Nephron (organoid): ENCODE data around the gene BET1L.

Source experiments
- H3K27ac Mint-ChIP-seq, 3 experiments: 2 replicates each; pipeline ENCODE4 v1.8.0; 2020; ENCODE audit warnings: mixed read lengths in 3 of 3, mild to moderate bottlenecking in 2 of 3, moderate library complexity in 1 of 3
- H3K27me3 Mint-ChIP-seq: 2 replicates; pipeline ENCODE4 v1.8.0; 2021; ENCODE audit warnings: low read depth, mild to moderate bottlenecking, moderate library complexity, mixed read lengths
- H3K36me3 Mint-ChIP-seq: 2 replicates; pipeline ENCODE4 v1.8.0; 2020; ENCODE audit warnings: low read depth, mixed read lengths
- H3K4me1 Mint-ChIP-seq: 2 replicates; pipeline ENCODE4 v1.8.0; 2020; ENCODE audit warnings: mixed read lengths
- H3K4me3 Mint-ChIP-seq, 3 experiments: 2 replicates each; pipeline ENCODE4 v1.8.0; 2020; ENCODE audit warnings: mild to moderate bottlenecking in 3 of 3, mixed read lengths in 3 of 3, moderate library complexity in 2 of 3
- H3K9me3 Mint-ChIP-seq: 2 replicates; pipeline ENCODE4 v1.8.0; 2020; ENCODE audit warnings: mixed read lengths
- CTCF ChIP-seq, 3 experiments: fragments of 200-600 bp; sonication (generic); IDR thresholded peaks; one replicate each; pipeline ENCODE4 v1.5.0; 2021; ENCODE audit warnings: antibody characterized with exemption in 3 of 3; ENCODE audit not compliant: unreplicated experiment in 3 of 3

BET1L gene

GRCh38 chr11:213111-213510, 5.9 kb upstream of the BET1L start:
- H3K4me3 Mint-ChIP-seq, result no peak overlapping the region

GRCh38 chr11:212150-213100, 5.2 kb upstream of the BET1L start:
- no peak for TF ChIP-seq CTCF (IDR thresholded peaks at IDR 0.05; ENCODE audit: unreplicated experiment in 3 of 3)
- H3K4me1 Mint-ChIP-seq, result peaks cover 14% of the 10 kb centered on the region
- no peaks in the 10 kb centered on the region for H3K27me3 Mint-ChIP-seq
- H3K27ac Mint-ChIP-seq, result no peak overlapping the region
- H3K9me3 Mint-ChIP-seq, result no peaks in the 10 kb centered on the region
- peak overlapping the region; percentile 43 to 72 (median 56) for H3K4me3 Mint-ChIP-seq
- H3K36me3 Mint-ChIP-seq, result peaks cover 47% of the 10 kb centered on the region

More at GRCh38 chr11:213111-213510, 5.9 kb upstream of the BET1L start:
- peaks cover 47% of the 10 kb centered on the region for H3K36me3 Mint-ChIP-seq
- H3K27ac Mint-ChIP-seq, result no peak overlapping the region
- H3K4me1 Mint-ChIP-seq, result peaks cover 14% of the 10 kb centered on the region
- no peaks in the 10 kb centered on the region for H3K9me3 Mint-ChIP-seq
- no peak for TF ChIP-seq CTCF (IDR thresholded peaks at IDR 0.05; ENCODE audit: unreplicated experiment in 3 of 3)
- H3K27me3 Mint-ChIP-seq, result no peaks in the 10 kb centered on the region

GRCh38 chr11:211741-212140, 4.5 kb upstream of the BET1L start:
- Mint-ChIP-seq H3K4me1 (peaks cover 14% of the 10 kb centered on the region), H3K27ac (peak overlapping the region in 1 of 3 experiments; percentile 81), H3K27me3 (no peaks in the 10 kb centered on the region), H3K4me3 (peak overlapping the region; percentile 96 to 98 (median 96)), H3K36me3 (peaks cover 47% of the 10 kb centered on the region), H3K9me3 (no peaks in the 10 kb centered on the region)
- TF ChIP-seq CTCF (IDR thresholded peaks at IDR 0.05; ENCODE audit: unreplicated experiment in 3 of 3), result no peak

GRCh38 chr11:211295-211694, 4.1 kb upstream of the BET1L start:
- no peaks in the 10 kb centered on the region for H3K9me3 Mint-ChIP-seq
- H3K4me1 Mint-ChIP-seq, result peaks cover 18% of the 10 kb centered on the region
- peaks cover 47% of the 10 kb centered on the region for H3K36me3 Mint-ChIP-seq
- no peak for TF ChIP-seq CTCF (IDR thresholded peaks at IDR 0.05; ENCODE audit: unreplicated experiment in 3 of 3)
- peak overlapping the region in 1 of 3 experiments; percentile 81 for H3K27ac Mint-ChIP-seq
- peak overlapping the region; percentile 96 to 98 (median 96) for H3K4me3 Mint-ChIP-seq
- H3K27me3 Mint-ChIP-seq, result no peaks in the 10 kb centered on the region

GRCh38 chr11:210803-211180, 3.6 kb upstream of the BET1L start:
- peaks cover 22% of the 10 kb centered on the region for H3K4me1 Mint-ChIP-seq
- no peaks in the 10 kb centered on the region for H3K27me3 Mint-ChIP-seq
- H3K9me3 Mint-ChIP-seq, result no peaks in the 10 kb centered on the region
- peaks cover 42% of the 10 kb centered on the region for H3K36me3 Mint-ChIP-seq
- H3K4me3 Mint-ChIP-seq, result peak overlapping the region; percentile 96 to 98 (median 96)
- TF ChIP-seq CTCF (IDR thresholded peaks at IDR 0.05; ENCODE audit: unreplicated experiment in 3 of 3), result no peak
- H3K27ac Mint-ChIP-seq, result peak overlapping the region in 2 of 3 experiments; percentile 20 to 81
